Upper lobe of left lung (tissue), 6 donors: ENCODE measurements around the gene PPP1R12B. TPM values are rescaled to one million over a fixed set of nuclear protein-coding genes. Genes with fewer than 3 reads are reported as not detected.
A peak's percentile ranks its signal among the peaks of the same experiment; 100 is the strongest.

Experiments
- ATAC-seq, 2 donors: fragments of 200-7000 bp; cut with Tn5 transposase; one replicate each; pipeline ENCODE4 v1.9.1; 2022; ENCODE audit warnings: mild to moderate bottlenecking in 2 of 2, moderate library complexity in 2 of 2; ENCODE audit not compliant: low FRiP score in 2 of 2
- DNase-seq, 2 donors: peaks; one replicate each; pipeline ENCODE4 v3.0.0-alpha.2; 2019 to 2020
- H3K27ac ChIP-seq, 4 donors: fragments of 200-600 bp; sonication (generic); one replicate each; pipeline ENCODE4 v1.5.1; 2016 to 2019
- H3K27me3 ChIP-seq, 4 donors: fragments of 200-600 bp; sonication (generic); one replicate each; pipeline ENCODE4 v1.5.1; 2017 to 2019
- H3K36me3 ChIP-seq, 4 donors: fragments of 200-600 bp; sonication (generic); one replicate each; pipeline ENCODE4 v1.5.1; 2016 to 2019
- H3K4me1 ChIP-seq, 4 donors: fragments of 200-600 bp; sonication (generic); one replicate each; pipeline ENCODE4 v1.5.1; 2018 to 2019
- H3K4me3 ChIP-seq, 4 donors: fragments of 200-600 bp; sonication (generic); one replicate each; pipeline ENCODE4 v1.5.1; 2017 to 2019; ENCODE audit warnings: mild to moderate bottlenecking in 2 of 4, moderate library complexity in 1 of 4
- H3K9me3 ChIP-seq, 4 donors: fragments of 200-600 bp; sonication (generic); one replicate each; pipeline ENCODE4 v1.5.1; 2018 to 2019
- EP300 ChIP-seq, 4 donors: sonication (generic); formaldehyde crosslinking; IDR thresholded peaks; one replicate each; pipeline ENCODE4 v1.5.1; 2017; ENCODE audit warnings: antibody characterized with exemption in 4 of 4, control low read depth in 2 of 4
- POLR2A ChIP-seq, 4 donors: fragments of 450-650 bp; IDR thresholded peaks; one replicate each; pipeline ENCODE4 v1.5.1; 2016 to 2017; ENCODE audit warnings: antibody characterized with exemption in 4 of 4, mild to moderate bottlenecking in 2 of 4
- POLR2AphosphoS5 ChIP-seq, 2 donors: sonication (generic); formaldehyde crosslinking; IDR thresholded peaks; one replicate each; pipeline ENCODE4 v1.5.1; 2017; ENCODE audit warnings: antibody characterized with exemption in 2 of 2
- WGBS, 2 donors: methylation state at CpG; one replicate each; pipeline ENCODE4 v1.1.5; 2017 to 2018; 5-methylcytosine and 5-hydroxymethylcytosine counted together
- total RNA-seq, 6 donors: library from RNA; depleted of rRNA in 4 of 6; stranded (reverse); fragments of >200 nt in 4 of 6; gene quantifications; one replicate each; pipeline versions ENCODE4 v1.1.0 to v1.2.1, GENCODE V29; 2016 to 2021
- TF ChIP-seq, protein P1 (sequence below), 6 experiments: fragments of 450-650 bp in 4 of 6; fragments of 200-600 bp in 2 of 6; sonication (generic) in 2 of 6; IDR thresholded peaks; one replicate each; pipeline ENCODE4 v1.5.1; 2016 to 2019; ENCODE audit warnings: antibody characterized with exemption in 6 of 6
- donor health status: DM: no; HTN: no; CAD: no; lungs with moderate emphysema.
- donor health status: DM: no; HTN: yes; CAD: no; lungs with severe emphysema.

Gene PPP1R12B
- total RNA-seq, 6 donors from 2014 or later = 27.6 to 120 (median 40.5) TPM

DNA sequence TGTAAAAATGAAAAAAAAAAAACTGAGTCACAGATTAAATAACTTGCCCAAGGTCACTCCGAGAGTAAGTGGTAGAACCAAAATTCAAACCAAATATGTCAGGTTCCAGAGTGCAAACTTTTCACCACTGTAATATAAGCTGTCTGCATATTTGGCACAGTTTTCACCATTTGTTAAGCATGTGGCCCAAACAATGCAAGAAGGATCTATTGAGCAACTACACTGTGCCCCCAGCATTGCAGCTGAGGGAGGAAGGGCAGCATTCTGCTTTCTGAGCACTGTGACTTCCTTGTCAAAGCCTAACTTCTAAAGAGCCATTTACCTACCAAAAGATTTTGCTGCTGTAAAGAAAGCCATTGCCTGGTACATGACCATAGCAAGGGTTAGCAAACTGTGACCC, 228.3 kb downstream of the PPP1R12B start:
- peak in 1 of 2 donors; percentile 42 for DNase-seq
- peak in 1 of 2 donors; percentile 13 for ATAC-seq

DNA sequence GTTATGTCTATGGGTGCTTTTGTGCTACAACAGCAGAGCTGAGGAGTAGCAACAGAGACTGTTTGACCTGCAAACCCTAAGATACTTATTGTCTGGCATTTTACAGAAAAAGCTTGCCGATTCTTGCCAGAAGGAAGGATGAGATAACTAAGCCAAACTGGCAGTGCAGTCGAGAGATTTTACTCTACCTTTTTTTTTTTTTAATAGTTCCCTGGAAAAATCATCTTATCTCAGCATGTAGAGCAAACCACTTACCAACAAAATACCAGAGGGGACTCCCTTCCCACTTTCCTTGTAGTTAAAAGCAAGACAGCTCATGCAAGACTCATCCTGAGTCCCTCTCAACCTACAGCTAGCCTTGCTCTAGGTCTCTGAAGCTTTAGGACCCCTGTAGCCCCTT, 228.9 kb downstream of the PPP1R12B start:
- DNase-seq = no peak
- TF ChIP-seq POLR2AphosphoS5 (IDR thresholded peaks at IDR 0.05) = no peak
- TF ChIP-seq, protein P1, sequence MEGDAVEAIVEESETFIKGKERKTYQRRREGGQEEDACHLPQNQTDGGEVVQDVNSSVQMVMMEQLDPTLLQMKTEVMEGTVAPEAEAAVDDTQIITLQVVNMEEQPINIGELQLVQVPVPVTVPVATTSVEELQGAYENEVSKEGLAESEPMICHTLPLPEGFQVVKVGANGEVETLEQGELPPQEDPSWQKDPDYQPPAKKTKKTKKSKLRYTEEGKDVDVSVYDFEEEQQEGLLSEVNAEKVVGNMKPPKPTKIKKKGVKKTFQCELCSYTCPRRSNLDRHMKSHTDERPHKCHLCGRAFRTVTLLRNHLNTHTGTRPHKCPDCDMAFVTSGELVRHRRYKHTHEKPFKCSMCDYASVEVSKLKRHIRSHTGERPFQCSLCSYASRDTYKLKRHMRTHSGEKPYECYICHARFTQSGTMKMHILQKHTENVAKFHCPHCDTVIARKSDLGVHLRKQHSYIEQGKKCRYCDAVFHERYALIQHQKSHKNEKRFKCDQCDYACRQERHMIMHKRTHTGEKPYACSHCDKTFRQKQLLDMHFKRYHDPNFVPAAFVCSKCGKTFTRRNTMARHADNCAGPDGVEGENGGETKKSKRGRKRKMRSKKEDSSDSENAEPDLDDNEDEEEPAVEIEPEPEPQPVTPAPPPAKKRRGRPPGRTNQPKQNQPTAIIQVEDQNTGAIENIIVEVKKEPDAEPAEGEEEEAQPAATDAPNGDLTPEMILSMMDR (IDR thresholded peaks at IDR 0.05) = no peak
- no peak for TF ChIP-seq EP300 (IDR thresholded peaks at IDR 0.05)
- TF ChIP-seq POLR2A (IDR thresholded peaks at IDR 0.05) = no peak
- Histone ChIP-seq H3K4me1 (peaks cover 17 to 36% (median 28%) of the 10 kb centered on the region in 4 donors), H3K27ac (peak overlapping the region in 3 of 4 donors; percentile 5 to 65 (median 27)), H3K4me3 (no peak overlapping the region), H3K27me3 (no peaks in the 10 kb centered on the region), H3K9me3 (no peaks in the 10 kb centered on the region), H3K36me3 (peaks cover 3 to 38% (median 18%) of the 10 kb centered on the region in 4 donors)
- 41 to 42% methylated on average over 2 of the region's 2 CpGs for WGBS, 2 donors
- ATAC-seq = no peak

More for the DNA sequence above, 228.3 kb downstream of the PPP1R12B start:
- Histone ChIP-seq H3K36me3 (peaks cover 3 to 38% (median 16%) of the 10 kb centered on the region in 4 donors), H3K4me1 (peaks cover 17 to 36% (median 28%) of the 10 kb centered on the region in 4 donors), H3K27ac (peak overlapping the region in 3 of 4 donors; percentile 5 to 42 (median 24)), H3K27me3 (no peaks in the 10 kb centered on the region), H3K9me3 (no peaks in the 10 kb centered on the region), H3K4me3 (no peak overlapping the region)
- TF ChIP-seq POLR2AphosphoS5 (IDR thresholded peaks at IDR 0.05) (no peak), EP300 (IDR thresholded peaks at IDR 0.05) (no peak), POLR2A (IDR thresholded peaks at IDR 0.05) (no peak)
- TF ChIP-seq, protein P1 (IDR thresholded peaks at IDR 0.05) = no peak
- WGBS, 2 donors = 36 to 62% methylated on average over 1 of the region's 1 CpG

DNA sequence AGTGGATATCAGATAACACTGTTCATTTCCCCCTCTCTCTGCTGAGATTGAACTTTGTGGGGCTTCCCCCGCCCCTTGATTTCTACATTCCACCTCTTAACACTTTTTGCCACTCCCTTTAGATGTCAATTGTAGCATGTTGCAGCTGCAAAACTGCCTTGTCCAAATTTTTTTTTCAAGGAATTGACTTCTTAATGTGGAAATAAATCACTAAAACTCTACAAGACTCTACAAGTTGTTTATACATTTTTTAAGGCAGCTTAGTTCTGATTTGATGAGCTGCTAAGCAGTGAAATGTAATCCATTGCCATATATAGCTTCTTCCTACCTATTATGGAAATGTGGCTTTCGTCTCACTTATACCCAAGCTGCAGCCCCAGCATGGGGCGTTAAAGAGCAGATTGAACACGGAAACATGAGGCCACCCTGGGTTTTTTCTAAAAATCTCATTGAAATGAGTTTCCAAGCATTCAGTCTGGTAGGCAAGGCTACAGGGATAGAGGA, 229.6 kb downstream of the PPP1R12B start:
- H3K9me3 ChIP-seq = no peaks in the 10 kb centered on the region
- ATAC-seq = no peak
- no peaks in the 10 kb centered on the region for H3K27me3 ChIP-seq
- peaks cover 3 to 35% (median 18%) of the 10 kb centered on the region in 4 donors for H3K36me3 ChIP-seq
- no peak for DNase-seq
- H3K4me1 ChIP-seq = peaks cover 17 to 36% (median 28%) of the 10 kb centered on the region in 4 donors
- TF ChIP-seq, protein P1 (IDR thresholded peaks at IDR 0.05) = no peak
- TF ChIP-seq POLR2A (IDR thresholded peaks at IDR 0.05) = no peak
- TF ChIP-seq EP300 (IDR thresholded peaks at IDR 0.05) = no peak
- no peak for TF ChIP-seq POLR2AphosphoS5 (IDR thresholded peaks at IDR 0.05)
- H3K4me3 ChIP-seq = no peak overlapping the region
- peak overlapping the region in 2 of 4 donors; percentile 27 to 42 for H3K27ac ChIP-seq
- WGBS, 2 donors = 55 to 59% methylated on average over 4 of the region's 4 CpGs

- DNase-seq = no peak
- Histone ChIP-seq H3K27me3 (no peaks in the 10 kb centered on the region), H3K9me3 (no peaks in the 10 kb centered on the region), H3K4me1 (peaks cover 17 to 36% (median 28%) of the 10 kb centered on the region in 4 donors), H3K27ac (peak overlapping the region in 2 of 4 donors; percentile 27 to 42), H3K36me3 (peaks cover 3 to 40% (median 18%) of the 10 kb centered on the region in 4 donors), H3K4me3 (no peak overlapping the region)
- 48 to 69% methylated on average over 6 of the region's 6 CpGs for WGBS, 2 donors
- no peak for TF ChIP-seq EP300 (IDR thresholded peaks at IDR 0.05)
- TF ChIP-seq POLR2AphosphoS5 (IDR thresholded peaks at IDR 0.05) = no peak
- TF ChIP-seq POLR2A (IDR thresholded peaks at IDR 0.05) = no peak
- TF ChIP-seq, protein P1 (IDR thresholded peaks at IDR 0.05) = no peak
- ATAC-seq = no peak
Observed at GRCh38 chr1:202578565-202578964, 230.1 kb downstream of the PPP1R12B start.

DNA sequence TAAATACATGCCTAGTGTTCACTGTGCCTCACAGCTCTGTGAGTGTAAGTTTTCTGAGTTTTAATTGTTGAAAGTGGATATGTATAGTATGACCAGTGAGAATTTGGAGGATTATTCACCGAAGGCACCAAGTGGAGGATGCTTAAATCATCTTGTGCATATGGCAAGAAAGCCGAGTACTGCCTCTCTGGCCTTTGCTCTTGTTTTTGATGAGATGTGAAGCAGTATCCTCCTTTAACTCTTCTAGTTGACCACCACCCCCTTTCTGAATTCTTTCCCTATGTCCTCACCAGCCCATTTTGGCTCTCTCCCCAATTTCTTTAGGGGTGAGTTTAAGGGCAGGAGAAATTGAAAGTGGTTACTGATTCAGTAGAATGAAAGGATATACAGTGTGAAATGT, 231.3 kb downstream of the PPP1R12B start:
- WGBS, 2 donors = 83 to 88% methylated on average over 2 of the region's 2 CpGs
- H3K27me3 ChIP-seq = no peaks in the 10 kb centered on the region
- TF ChIP-seq POLR2A (IDR thresholded peaks at IDR 0.05) = no peak
- TF ChIP-seq POLR2AphosphoS5 (IDR thresholded peaks at IDR 0.05) = no peak
- TF ChIP-seq, protein P1 (IDR thresholded peaks at IDR 0.05) = no peak
- TF ChIP-seq EP300 (IDR thresholded peaks at IDR 0.05) = no peak
- no peak overlapping the region for H3K4me3 ChIP-seq
- ATAC-seq (peak in 1 of 2 donors; percentile 66), DNase-seq (no peak)
- peaks cover 3 to 44% (median 19%) of the 10 kb centered on the region in 4 donors for H3K36me3 ChIP-seq
- no peaks in the 10 kb centered on the region for H3K9me3 ChIP-seq
- peaks cover 17 to 36% (median 28%) of the 10 kb centered on the region in 4 donors for H3K4me1 ChIP-seq
- peak overlapping the region in 1 of 4 donors; percentile 24 for H3K27ac ChIP-seq
